Measurements from ENCODE around the gene GATAD2B.

GRCh38 chr1:153872331-153872730 is 50.4 kb downstream of the GATAD2B start:
- no peak for TF ChIP-seq CTCF (IDR thresholded peaks at IDR 0.05; ENCODE audit: insufficient read depth, low read depth, low read length)
- no peak for TF ChIP-seq EZH2 (IDR thresholded peaks at IDR 0.05; ENCODE audit: insufficient read depth, low read length)

Measured in astrocyte (in vitro differentiated cells and primary cell).